NCI-H1694 (cell line): ENCODE data around the gene LRBA.
"Not testable (repeated sequence)": the region's sequence is repeated elsewhere in the genome, so short reads cannot be mapped to it uniquely, and the experiment has no call there.

Experiments
- DNase-seq: peaks from one replicate; lab custom pipeline; 2025; lab: John Stamatoyannopoulos, UW

The LRBA gene

GRCh38 chr4:150801833-150802232, 213.3 kb downstream of the LRBA start:
- no peak for DNase-seq

DNA sequence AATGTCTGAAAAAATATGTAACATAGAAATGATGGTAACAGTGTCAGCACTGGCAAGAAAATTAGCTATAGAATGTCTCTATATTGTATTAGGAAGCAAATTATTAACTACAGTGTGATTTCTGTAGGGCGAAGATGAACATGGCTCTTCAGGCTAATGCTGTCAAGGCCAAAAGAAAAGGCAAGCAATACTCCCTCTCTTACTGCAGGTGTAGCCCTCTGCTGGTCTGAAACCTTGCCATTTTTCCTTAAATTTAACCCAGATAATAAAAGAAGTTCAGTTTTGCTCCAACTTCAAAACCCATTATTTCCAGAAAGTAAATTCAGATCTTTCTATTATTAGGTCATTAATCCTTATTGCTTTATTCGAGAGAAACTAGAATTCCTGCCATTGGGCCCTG, 215.9 kb downstream of the LRBA start:
- no peak for DNase-seq

GRCh38 chr4:150794706-150795105, 220.4 kb downstream of the LRBA start:
- no peak for DNase-seq

GRCh38 chr4:150789864-150790263, 225.2 kb downstream of the LRBA start:
- DNase-seq: no peak

DNA sequence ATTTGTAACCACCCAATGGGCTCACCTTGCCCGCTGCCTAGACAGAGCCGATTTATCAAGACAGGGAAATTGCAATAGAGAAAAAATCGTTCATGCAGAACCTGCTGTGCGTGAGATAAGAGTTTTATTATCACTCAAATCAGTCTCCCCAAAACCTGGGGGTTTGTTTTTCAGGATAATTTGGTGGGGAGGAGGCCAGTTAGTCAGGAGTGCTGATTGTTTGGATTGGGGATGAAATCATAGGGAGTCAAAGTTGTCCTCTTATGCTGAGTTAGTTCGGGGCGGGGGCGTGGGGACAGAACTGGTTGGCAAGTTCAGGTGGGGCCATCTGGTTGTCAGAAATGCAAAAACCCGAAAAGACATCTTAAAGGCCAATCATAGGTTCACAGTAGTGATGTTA, 230.1 kb downstream of the LRBA start:
- no peak for DNase-seq

- no peak for DNase-seq
These were observed 230.8 kb downstream of the LRBA start for GRCh38 chr4:150784305-150784704.

- no peak for DNase-seq
These were observed 232.2 kb downstream of the LRBA start for GRCh38 chr4:150782921-150783320.

- DNase-seq: no peak
These were observed 232.8 kb downstream of the LRBA start for GRCh38 chr4:150782311-150782710.

DNA sequence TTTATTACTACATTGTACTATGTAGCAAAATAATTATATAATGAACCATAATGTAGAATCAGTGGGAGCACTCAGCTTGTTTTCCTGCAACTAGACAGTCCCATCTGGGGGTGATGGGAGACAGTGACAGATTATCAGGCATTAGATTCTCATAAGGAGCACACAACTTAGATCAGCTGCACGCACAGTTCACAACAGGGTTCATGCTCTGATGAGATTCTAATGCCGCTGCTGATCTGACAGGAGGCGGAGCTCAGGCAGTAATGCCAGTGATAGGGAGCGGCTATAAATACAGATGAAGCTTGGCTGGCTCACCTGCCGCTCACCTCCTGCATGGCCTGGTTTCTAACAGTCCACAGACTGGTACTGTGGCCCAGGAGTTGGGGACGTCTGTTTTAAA, 233.9 kb downstream of the LRBA start:
- no peak for DNase-seq

- DNase-seq: no peak
These were observed 235.4 kb downstream of the LRBA start for GRCh38 chr4:150779707-150780106.

GRCh38 chr4:150773729-150774449, 241.2 kb downstream of the LRBA start:
- no peak for DNase-seq

GRCh38 chr4:150773032-150773431, 242.1 kb downstream of the LRBA start:
- no peak for DNase-seq

- no peak for DNase-seq
These were observed 243.7 kb downstream of the LRBA start for GRCh38 chr4:150771382-150771781.

DNA sequence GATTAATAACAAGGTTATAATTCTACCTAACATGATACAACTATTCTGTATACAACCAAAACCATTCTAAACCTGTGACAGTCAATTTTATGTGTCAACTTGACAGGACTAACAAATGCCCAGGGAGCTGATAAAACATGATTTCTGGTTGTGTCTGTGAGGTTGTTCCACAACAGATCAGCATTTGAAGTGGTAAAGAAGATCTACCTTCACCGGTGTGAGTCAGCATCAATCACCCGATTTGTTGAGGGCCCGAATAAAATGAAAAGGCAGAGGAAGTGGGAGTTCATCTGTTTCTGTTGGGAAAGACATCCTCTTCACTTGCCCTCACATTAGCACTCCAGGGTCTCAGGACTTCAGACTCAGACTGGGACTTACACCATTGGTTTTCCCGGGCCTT, 245.2 kb downstream of the LRBA start:
- DNase-seq: no peak

DNA sequence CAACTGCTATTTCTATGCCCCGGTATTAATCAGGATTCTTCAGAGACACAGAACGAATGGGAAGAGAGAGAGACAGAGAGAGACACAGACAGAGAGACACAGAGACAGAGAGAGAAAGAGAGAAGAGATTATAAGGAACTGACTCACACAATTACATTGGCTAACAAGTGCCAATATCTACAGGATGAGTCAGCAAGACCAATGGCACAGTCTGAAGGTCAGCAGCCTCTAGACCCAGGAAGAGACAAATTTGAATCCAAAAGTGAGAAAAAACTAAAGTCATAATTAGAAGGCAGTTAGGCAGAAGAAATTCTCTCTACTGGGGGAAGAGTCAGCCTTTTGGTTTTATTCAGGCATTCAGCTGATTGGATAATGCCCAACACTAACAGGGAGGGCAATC, 245.8 kb downstream of the LRBA start:
- DNase-seq: no peak

- no peak for DNase-seq
These were observed 246.6 kb downstream of the LRBA start for GRCh38 chr4:150768497-150768896.

- DNase-seq: no peak
These were observed 249.9 kb downstream of the LRBA start for GRCh38 chr4:150765216-150765615.

DNA sequence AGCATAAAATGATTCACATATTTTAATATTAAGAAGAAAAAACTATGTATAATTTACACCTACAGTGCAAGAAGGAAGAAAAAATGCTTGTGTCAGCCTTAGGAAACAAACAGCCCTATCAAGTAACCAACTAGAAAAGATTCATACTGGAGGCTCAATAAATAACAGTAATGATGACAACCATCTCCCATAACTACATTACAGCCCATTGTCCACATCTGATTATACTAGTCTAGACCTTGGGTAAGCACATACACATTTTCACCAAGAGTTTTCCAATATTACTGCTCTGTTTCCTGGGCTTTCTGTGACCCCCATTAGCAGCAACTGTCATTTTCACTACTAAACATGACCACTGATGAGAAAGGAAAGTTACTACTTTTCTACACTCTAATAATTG, 263.4 kb downstream of the LRBA start:
- DNase-seq: no peak

- no peak for DNase-seq
These were observed 264.3 kb downstream of the LRBA start for GRCh38 chr4:150750824-150751223.

DNA sequence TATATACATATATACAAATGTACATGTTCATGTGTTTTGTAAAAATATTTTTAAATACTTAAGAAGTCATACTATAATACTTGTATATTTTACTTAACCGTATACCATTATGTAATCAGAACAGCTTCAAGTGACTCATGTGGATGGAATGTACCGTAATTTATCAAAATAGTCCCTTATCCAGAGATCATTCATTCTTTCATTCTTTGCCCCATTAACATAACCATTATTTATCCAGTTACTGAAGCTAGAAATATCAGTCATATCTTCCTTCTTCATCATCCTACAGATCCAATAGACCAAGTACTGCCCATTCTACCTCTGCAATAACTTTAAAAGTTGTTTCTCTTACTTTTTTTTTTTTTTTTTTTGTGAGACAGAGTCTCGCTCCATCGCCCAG, 268.9 kb downstream of the LRBA start:
- no peak for DNase-seq

DNA sequence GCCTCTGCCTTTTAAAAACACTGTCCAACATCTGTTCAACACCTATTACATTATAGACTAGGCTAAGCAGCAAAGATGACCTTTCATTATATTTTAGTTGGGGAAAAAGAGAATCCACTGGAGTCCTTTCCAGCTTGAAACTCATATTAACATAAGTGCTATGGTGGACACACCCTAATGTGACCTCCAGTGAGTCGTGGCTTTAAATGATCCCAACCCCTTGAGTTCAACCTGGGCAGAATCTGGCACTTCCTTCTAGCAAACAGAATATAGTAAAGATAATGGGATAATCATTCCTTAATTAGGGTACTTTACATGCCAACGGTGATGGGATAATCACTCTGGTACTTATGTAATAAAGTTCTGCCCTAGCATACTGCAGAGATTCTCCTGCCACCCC, 270.5 kb downstream of the LRBA start:
- DNase-seq: no peak

DNA sequence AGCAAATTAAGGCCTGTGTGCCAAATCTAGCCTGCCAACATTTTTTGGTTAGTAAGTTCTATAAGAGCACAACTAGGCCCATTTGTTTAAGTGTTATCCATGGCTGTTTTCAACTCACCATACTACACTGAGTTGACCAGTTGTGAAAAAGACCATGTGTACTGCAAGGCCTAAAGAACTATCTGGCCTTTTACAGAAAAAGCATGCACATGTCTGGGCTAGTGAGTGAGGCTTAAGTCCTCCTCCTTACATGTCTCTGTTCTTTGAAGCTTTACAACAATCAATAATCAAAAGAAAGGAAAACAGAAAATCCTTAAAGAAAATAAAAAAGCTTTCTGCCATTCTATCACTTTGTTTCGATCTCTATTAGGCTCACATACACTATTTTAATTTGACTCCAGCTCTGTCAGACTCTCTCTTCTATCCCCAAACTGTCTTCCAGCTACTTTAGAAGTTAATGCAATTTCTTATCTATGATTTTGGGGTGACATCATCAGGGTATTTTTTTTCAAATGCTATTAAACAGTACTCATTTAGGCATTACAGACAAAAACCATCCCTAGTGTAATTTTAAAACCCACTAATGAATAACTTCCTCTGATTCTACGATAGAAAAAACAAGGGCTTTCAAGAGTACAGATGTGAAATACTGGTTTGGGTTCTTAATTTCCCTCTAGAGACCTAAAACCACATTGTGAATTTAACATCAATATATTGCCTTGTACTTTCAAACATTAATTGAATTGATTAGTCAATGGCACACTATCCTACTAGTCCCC, 271.3 kb downstream of the LRBA start:
- no peak for DNase-seq

DNA sequence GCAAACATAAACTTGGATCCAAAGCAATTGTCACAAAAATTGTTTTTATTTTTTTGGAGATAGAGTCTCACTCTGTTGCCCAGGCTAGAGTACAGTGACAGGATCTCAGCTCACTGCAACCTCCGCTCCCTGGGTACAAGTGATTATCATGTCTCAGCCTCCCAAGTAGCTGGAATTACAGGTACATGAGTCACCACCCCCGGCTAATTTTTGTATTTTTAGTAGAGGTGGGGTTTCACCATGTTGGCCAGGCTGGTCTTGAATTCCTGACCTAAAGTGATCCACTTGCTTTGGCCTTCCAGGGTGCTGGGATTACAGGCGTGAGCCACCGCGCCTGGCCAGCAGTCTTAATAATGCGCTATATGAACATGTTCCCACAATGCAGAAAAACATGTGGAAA, 272.2 kb downstream of the LRBA start:
- DNase-seq: not testable (repeated sequence)

DNA sequence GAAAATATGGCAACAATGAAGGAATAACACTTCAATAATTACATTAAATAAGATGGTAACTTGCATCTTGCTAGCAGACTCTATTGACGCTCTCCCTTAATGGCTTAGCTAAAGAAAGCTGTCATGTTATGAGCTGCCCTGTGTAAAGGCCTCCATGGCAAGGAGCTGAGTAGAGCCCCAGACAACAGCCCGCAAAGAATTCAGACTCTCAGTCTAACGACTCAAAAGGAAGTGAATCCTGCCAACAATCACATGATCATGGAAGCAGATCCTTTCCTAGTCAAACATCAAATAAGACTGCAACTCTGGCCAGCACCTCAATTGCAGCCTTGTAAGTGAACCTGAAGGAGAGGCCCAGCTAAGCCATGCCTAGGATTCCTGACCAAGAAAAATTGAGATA, 275.5 kb downstream of the LRBA start:
- no peak for DNase-seq
